GM12864 (cell line): ENCODE results near the gene SCN8A.

Experiments used
- DNase-seq: peaks from one replicate; pipeline ENCODE4 v3.0.0-alpha.2; 2011; ENCODE audit warnings: low read depth
- H3K4me3 ChIP-seq: 2 replicates; pipeline ENCODE4 v1.5.1; 2011; ENCODE audit warnings: mild to moderate bottlenecking, low read depth, low read length, control low read depth
- CTCF ChIP-seq: IDR thresholded peaks from 2 replicates; pipeline ENCODE4 v1.5.1; 2011; ENCODE audit warnings: low read depth, mild to moderate bottlenecking, moderate library complexity, low read length, control low read depth, inconsistent platforms; ENCODE audit errors: missing control alignments

Gene SCN8A

GRCh38 chr12:51722431-51722830 lies 131.4 kb downstream of the SCN8A start:
- DNase-seq: no peak
- H3K4me3 ChIP-seq: no peak overlapping the region
- TF ChIP-seq CTCF: no peak

GRCh38 chr12:51726161-51726560 lies 135.1 kb downstream of the SCN8A start:
- H3K4me3 ChIP-seq: no peak overlapping the region
- no peak for TF ChIP-seq CTCF
- DNase-seq: no peak

- no peak overlapping the region for H3K4me3 ChIP-seq
- TF ChIP-seq CTCF: no peak
- DNase-seq: no peak
These were observed 135.9 kb downstream of the SCN8A start for GRCh38 chr12:51726931-51727330.

GRCh38 chr12:51729331-51729730 lies 138.3 kb downstream of the SCN8A start:
- no peak for TF ChIP-seq CTCF
- H3K4me3 ChIP-seq: no peak overlapping the region
- DNase-seq: no peak

GRCh38 chr12:51730745-51731144 lies 139.7 kb downstream of the SCN8A start:
- TF ChIP-seq CTCF: no peak
- H3K4me3 ChIP-seq: no peak overlapping the region
- no peak for DNase-seq

GRCh38 chr12:51740536-51740935 lies 149.5 kb downstream of the SCN8A start:
- H3K4me3 ChIP-seq: no peak overlapping the region
- no peak for DNase-seq
- TF ChIP-seq CTCF: no peak

- DNase-seq: no peak
- H3K4me3 ChIP-seq: no peak overlapping the region
- no peak for TF ChIP-seq CTCF
These were observed 153.2 kb downstream of the SCN8A start for GRCh38 chr12:51744235-51744634.
